Measurements from ENCODE around the gene PLIN3.

Gene PLIN3

GRCh38 chr19:4911314-4911713, 43.8 kb upstream of the PLIN3 start:
- TF ChIP-seq CTCF (IDR thresholded peaks at IDR 0.05; ENCODE audit: low read depth, low read length): no peak
- H3K4me3 ChIP-seq (replicated peaks in 1 of 2; ENCODE audit: low read depth in 2 of 2, low read length in 2 of 2): peak overlapping the region; percentile 21 to 66
- no peak for DNase-seq (ENCODE audit: low read depth in 2 of 2)

GRCh38 chr19:4910594-4911281, 43.3 kb upstream of the PLIN3 start:
- DNase-seq (ENCODE audit: low read depth in 2 of 2): peak; percentile 64 to 73
- peak overlapping the region; percentile 52 to 66 for H3K4me3 ChIP-seq (replicated peaks in 1 of 2; ENCODE audit: low read depth in 2 of 2, low read length in 2 of 2)
- no peak for TF ChIP-seq CTCF (IDR thresholded peaks at IDR 0.05; ENCODE audit: low read depth, low read length)

- peak overlapping the region; percentile 52 to 66 for H3K4me3 ChIP-seq (replicated peaks in 1 of 2; ENCODE audit: low read depth in 2 of 2, low read length in 2 of 2)
- DNase-seq (ENCODE audit: low read depth in 2 of 2): peak; percentile 90
- no peak for TF ChIP-seq CTCF (IDR thresholded peaks at IDR 0.05; ENCODE audit: low read depth, low read length)
These were observed 42.6 kb upstream of the PLIN3 start for GRCh38 chr19:4909897-4910593.

GRCh38 chr19:4909156-4909896, 41.9 kb upstream of the PLIN3 start, which contains the start of gene UHRF1:
UHRF1 (plus strand) TSS chr19:4909501; CDS start chr19:4910886, 1,385 bp downstream.
- peak in 1 of 2 donors; percentile 35 for DNase-seq (ENCODE audit: low read depth in 2 of 2)
- peak within 1 kb of the TSS; percentile 52 to 66 for H3K4me3 ChIP-seq (replicated peaks in 1 of 2; ENCODE audit: low read depth in 2 of 2, low read length in 2 of 2)
- TF ChIP-seq CTCF (IDR thresholded peaks at IDR 0.05; ENCODE audit: low read depth, low read length): no peak

GRCh38 chr19:4908781-4909155, 41.3 kb upstream of the PLIN3 start:
- no peak overlapping the region for H3K4me3 ChIP-seq (replicated peaks in 1 of 2; ENCODE audit: low read depth in 2 of 2, low read length in 2 of 2)
- no peak for DNase-seq (ENCODE audit: low read depth in 2 of 2)
- TF ChIP-seq CTCF (IDR thresholded peaks at IDR 0.05; ENCODE audit: low read depth, low read length): no peak

- no peak for TF ChIP-seq CTCF (IDR thresholded peaks at IDR 0.05; ENCODE audit: low read depth, low read length)
- no peak overlapping the region for H3K4me3 ChIP-seq (replicated peaks in 1 of 2; ENCODE audit: low read depth in 2 of 2, low read length in 2 of 2)
- no peak for DNase-seq (ENCODE audit: low read depth in 2 of 2)
These were observed 40.9 kb upstream of the PLIN3 start for GRCh38 chr19:4908360-4908759.
